K562 (cell line): Measurements from ENCODE around the gene TKTL2. TPM values are rescaled to one million over a fixed set of nuclear protein-coding genes. Genes with fewer than 3 reads are reported as not detected.

Experiments
- ATAC-seq: fragments of 200-7000 bp; cut with Tn5 transposase; 3 replicates; pipeline ENCODE4 v1.9.1; 2020; ENCODE audit warnings: moderate library complexity
- BruUV-seq: library from RNA; stranded (reverse); fragments of 400-500 nt; replicated peaks from 2 replicates; lab custom pipeline; 2021; lab: Mats Ljungman, UMichigan
- CTCF ChIA-PET: fragments of 300-600 bp; formaldehyde crosslinking; extraction: SDS; loops from one replicate; lab custom pipeline; 2021; ENCODE audit warnings: low intra/inter-chr PET ratio; lab: Yijun Ruan, JAX
- POLR2A ChIA-PET: fragments of 300-600, 350-650 bp; sonication (Branson Sonifier 250); formaldehyde crosslinking; extraction: SDS; loops from one replicate; lab custom pipeline; 2021; ENCODE audit warnings: antibody characterized with exemption, inconsistent platforms; lab: Yijun Ruan, JAX
- DNase-seq, 4 experiments: peaks; one replicate each; pipeline versions ENCODE4 v3.0.0 to v3.0.0-alpha.2; 2011 to 2018; ENCODE audit warnings: low spot score in 3 of 4, mixed read lengths in 3 of 4; ENCODE audit errors: extremely low read depth in 1 of 4
- FAIRE-seq: peaks from 2 replicates; lab custom pipeline; 2011; peaks lifted over from hg19 to GRCh38; lab: Jason Lieb, UNC
- H2AFZ ChIP-seq: 2 replicates; pipeline ENCODE4 v1.6.0; 2011; ENCODE audit warnings: low read depth, low read length, control low read depth, inconsistent platforms
- H3K27ac ChIP-seq: fragments of 200-600 bp; 3 replicates; pipeline ENCODE4 v1.8.0; 2011; ENCODE audit warnings: low read depth, mild to moderate bottlenecking, control low read depth, inconsistent platforms, low read length, moderate library complexity, mixed read lengths; ENCODE audit errors: extremely low read depth
- H3K27me3 ChIP-seq, 2 experiments: fragments of 300-600 bp in 1 of 2; 2 replicates in 1 of 2; 3 replicates in 1 of 2; pipeline versions ENCODE4 v1.6.0 to v1.8.0; 2011; ENCODE audit warnings: inconsistent platforms in 2 of 2, low read length in 2 of 2, mild to moderate bottlenecking in 1 of 2, mixed read lengths in 1 of 2, moderate library complexity in 1 of 2; ENCODE audit not compliant: control insufficient read depth in 2 of 2, insufficient read depth in 2 of 2
- H3K36me3 ChIP-seq: fragments of 300-600 bp; 3 replicates; pipeline ENCODE4 v1.8.0; 2011; ENCODE audit warnings: mild to moderate bottlenecking, low read length, inconsistent platforms; ENCODE audit not compliant: control insufficient read depth, insufficient read depth
- H3K4me1 ChIP-seq, 2 experiments: fragments of 200-600 bp in 1 of 2; replicated peaks in 1 of 2; 2 replicates in 1 of 2; 3 replicates in 1 of 2; pipeline versions ENCODE4 v1.5.1 to v1.8.0; 2011; ENCODE audit warnings: inconsistent platforms in 2 of 2, low read length in 2 of 2, mild to moderate bottlenecking in 1 of 2, mixed read lengths in 1 of 2, moderate library complexity in 1 of 2; ENCODE audit not compliant: control insufficient read depth in 2 of 2, insufficient read depth in 2 of 2
- H3K4me2 ChIP-seq: 2 replicates; pipeline ENCODE4 v1.6.1; 2011; ENCODE audit warnings: low read length, control low read depth, inconsistent platforms, mixed read lengths; ENCODE audit not compliant: insufficient read depth
- H3K4me3 ChIP-seq: fragments of 200-600 bp; sonication (generic), shearing (Covaris generic); 2 replicates; pipeline ENCODE4 v1.5.1; 2016; ENCODE audit warnings: control low read depth, inconsistent platforms
- H3K79me2 ChIP-seq: fragments of 200-600 bp; 3 replicates; pipeline ENCODE4 v1.8.0; 2011; ENCODE audit warnings: low read length, inconsistent platforms; ENCODE audit not compliant: control insufficient read depth, insufficient read depth
- H3K9ac ChIP-seq, 2 experiments: 2 replicates each; pipeline versions ENCODE4 v1.6.0 to v1.6.1; 2011; ENCODE audit warnings: low read depth in 2 of 2, low read length in 2 of 2, control low read depth in 1 of 2, inconsistent platforms in 1 of 2, mild to moderate bottlenecking in 1 of 2, mixed read lengths in 1 of 2; ENCODE audit not compliant: insufficient read depth in 1 of 2
- H3K9me1 ChIP-seq: one replicate; pipeline ENCODE4 v1.6.0; 2011; ENCODE audit warnings: inconsistent platforms, mild to moderate bottlenecking, low read length, moderate library complexity; ENCODE audit not compliant: control insufficient read depth, insufficient read depth
- H3K9me3 ChIP-seq: replicated peaks from 2 replicates; pipeline ENCODE4 v1.5.1; 2011; ENCODE audit warnings: low read depth, low read length, inconsistent platforms; ENCODE audit not compliant: control insufficient read depth, insufficient read depth
- H4K20me1 ChIP-seq: replicated peaks from 2 replicates; pipeline ENCODE4 v1.6.1; 2011; ENCODE audit warnings: low read length, inconsistent platforms, mixed read lengths; ENCODE audit not compliant: control insufficient read depth, insufficient read depth
- BMI1 ChIP-seq: fragments of 150-350 bp; IDR thresholded peaks from 2 replicates; pipeline ENCODE4 v1.6.1; 2014; ENCODE audit warnings: low read length
- FOXK1 ChIP-seq: sonication (generic); formaldehyde crosslinking; IDR thresholded peaks from 2 replicates; pipeline ENCODE4 v1.8.0; 2022; ENCODE audit warnings: missing genetic modification reagents, mild to moderate bottlenecking, borderline replicate concordance
- KDM2B ChIP-seq: fragments of 250-450 bp; sonication (Bioruptor Pico); IDR thresholded peaks from 2 replicates; pipeline ENCODE4 v1.8.0; 2021; ENCODE audit warnings: mild to moderate bottlenecking, moderate library complexity
- MEF2D ChIP-seq: conservative IDR thresholded peaks from 2 replicates; pipeline ENCODE4 v1.6.1; 2016; ENCODE audit warnings: low read depth, missing genetic modification characterization, missing compliant biosample characterization
- PKNOX1 ChIP-seq: fragments of 450-650 bp; IDR thresholded peaks from 2 replicates; pipeline ENCODE4 v1.6.1; 2016
- SMARCA5 ChIP-seq: fragments of 450-650 bp; IDR thresholded peaks from 2 replicates; pipeline ENCODE4 v1.6.1; 2016
- THRA ChIP-seq: fragments of 450-650 bp; IDR thresholded peaks from 2 replicates; pipeline ENCODE4 v1.6.1; 2017; ENCODE audit warnings: mild to moderate bottlenecking, moderate library complexity
- TOE1 ChIP-seq, 2 experiments: fragments of 450-650 bp in 1 of 2; sonication (generic) in 1 of 2; formaldehyde crosslinking in 1 of 2; IDR thresholded peaks; 2 replicates each; pipeline versions ENCODE4 v1.7.1 to v1.8.0; 2016 to 2022; ENCODE audit warnings: borderline replicate concordance in 2 of 2, mild to moderate bottlenecking in 2 of 2, antibody characterized with exemption in 1 of 2, inconsistent platforms in 1 of 2, low read depth in 1 of 2, missing genetic modification reagents in 1 of 2, moderate library complexity in 1 of 2
- TRIM24 ChIP-seq, 2 experiments: fragments of 450-650 bp; IDR thresholded peaks; 2 replicates each; pipeline ENCODE4 v1.6.1; 2016
- WGBS: fragments of 100-300 bp; shearing (Covaris generic); methylation state at CpG from one replicate; pipeline ENCODE4 v1.1.6; 2016; ENCODE audit warnings: low coverage, mixed read lengths; ENCODE audit not compliant: insufficient coverage; ENCODE audit errors: missing lambda C conversion rate; 5-methylcytosine and 5-hydroxymethylcytosine counted together
- in situ Hi-C: fragments of 300-500 bp; cut with MboI; formaldehyde crosslinking; loops from 4 replicates; pipeline ENCODE4 v1.15.0; 2018; ENCODE audit warnings: inconsistent platforms, mixed read lengths
- intact Hi-C: fragments of 100-400 bp; cut with micrococcal nuclease; formaldehyde crosslinking; loops from 2 replicates; pipeline ENCODE4 v1.14.2; 2022
- polyA plus RNA-seq, 8 experiments: library from polyadenylated mRNA; depleted of rRNA in 4 of 8; stranded (reverse) in 5 of 8; unstranded in 3 of 8; fragments of >200 nt; fragmentation: Nextera tagmentation in 2 of 8; fragmentation: Illumina TruSeq in 1 of 8; extraction: Ambion mirVana in 2 of 8; extraction: Trizol in 1 of 8; gene quantifications; 2 replicates each; pipeline versions ENCODE4 v1.2.1 to v1.2.3, GENCODE V29; 2011 to 2014; ENCODE audit warnings: inconsistent platforms in 1 of 8, missing spikeins in 1 of 8
- total RNA-seq, 7 experiments: library from RNA; depleted of rRNA in 6 of 7; stranded (reverse); fragments of >200 nt in 6 of 7; fragmentation: Illumina TruSeq in 2 of 7; extraction: Trizol in 2 of 7; gene quantifications; 2 replicates each; pipeline versions ENCODE4 v1.2.1 to v1.2.3, GENCODE V29; 2011 to 2021; ENCODE audit warnings: low replicate concordance in 1 of 7

The TKTL2 gene
- total and polyA plus RNA-seq, 9 of the 15 experiments (the other 6 are each of a cell fraction or from before 2014, with no cell fraction given), result 0.03 to 0.31 (median 0.09) TPM; not detected in 1

- H2AFZ ChIP-seq, result no peak overlapping the region
- WGBS, result 8% methylated on average over 5 of the region's 5 CpGs
- intact Hi-C loops, result no loop called here
- H3K9me1 ChIP-seq, result no peaks in the 10 kb centered on the region
- H3K9me3 ChIP-seq, result no peaks in the 10 kb centered on the region; the same call in 1 of the 2 replicates
- in situ Hi-C loops, result no loop called here
- H3K4me2 ChIP-seq, result no peak overlapping the region
- H3K79me2 ChIP-seq, result no peaks in the 10 kb centered on the region
- H3K27ac ChIP-seq, result no peak overlapping the region
- H3K4me3 ChIP-seq, result no peak overlapping the region
- H3K4me1 ChIP-seq, result peaks cover 0 to 6% of the 10 kb centered on the region in 2 experiments; a peak in 2 of 5 replicates
- no peaks in the 10 kb centered on the region for H4K20me1 ChIP-seq
- H3K27me3 ChIP-seq, result peaks cover 0 to 14% of the 10 kb centered on the region in 2 experiments; a peak in 3 of 5 replicates
- POLR2A ChIA-PET, result no interaction called here
- no TSS peak for BruUV-seq
- H3K36me3 ChIP-seq, result no peaks in the 10 kb centered on the region
- ATAC-seq, result no peak
- CTCF ChIA-PET, result no interaction called here
- TF ChIP-seq THRA (no peak), MEF2D (tag) (no peak), TRIM24 (IDR thresholded peaks at IDR 0.05) (no peak), PKNOX1 (no peak), BMI1 (no peak), TOE1 (IDR thresholded peaks at IDR 0.05; ENCODE audit: borderline replicate concordance) (no peak), TOE1 (CRISPR knock-in tag; IDR thresholded peaks at IDR 0.05; ENCODE audit: borderline replicate concordance, low read depth) (no peak), FOXK1 (CRISPR knock-in tag) (no peak), SMARCA5 (no peak), KDM2B (CRISPR knock-in tag) (no peak)
- TF ChIP-seq, all 486 proteins: peak for 0
- FAIRE-seq (no peak), DNase-seq (no peak)
- no peak overlapping the region for H3K9ac ChIP-seq
Observed at GRCh38 chr4:163476761-163477438, 3.3 kb upstream of the TKTL2 start.
